B cell (primary cell): Measurements from ENCODE around the gene AKT1. TPM values are rescaled to one million over a fixed set of nuclear protein-coding genes. Genes with fewer than 3 reads are reported as not detected.

Experiments used
- ATAC-seq: fragments of 200-7000 bp; cut with Tn5 transposase; one replicate; pipeline ENCODE4 v1.10.0; 2021; ENCODE audit warnings: low read depth, mild to moderate bottlenecking, moderate number of reproducible peaks, moderate library complexity
- CTCF ChIA-PET: fragments of 350-600 bp; sonication (Branson Sonifier 250); formaldehyde crosslinking; loops from one replicate; lab custom pipeline; 2021; ENCODE audit warnings: antibody characterized with exemption, inconsistent platforms; lab: Charles Lee
- POLR2A ChIA-PET: fragments of 350-600 bp; sonication (Branson Sonifier 250); formaldehyde crosslinking; loops from one replicate; lab custom pipeline; 2021; ENCODE audit warnings: antibody characterized with exemption; lab: Charles Lee
- DNase-seq: peaks from one replicate; pipeline ENCODE4 v3.0.0; 2013
- H2AFZ ChIP-seq: 2 replicates; pipeline ENCODE4 v1.6.1; 2012; ENCODE audit warnings: mild to moderate bottlenecking, low read depth, low read length; ENCODE audit not compliant: insufficient read depth, poor library complexity, severe bottlenecking
- H3K27ac ChIP-seq, 2 donors: 1 replicate in 1 of 2; 2 replicates in 1 of 2; pipeline ENCODE4 v1.5.1; 2012 to 2013; ENCODE audit warnings: low read length in 2 of 2, mild to moderate bottlenecking in 2 of 2, moderate library complexity in 1 of 2
- H3K27me3 ChIP-seq, 4 experiments: fragments of 200-600 bp in 1 of 4; sonication (generic) in 1 of 4; replicated peaks in 1 of 4; 1 replicate in 2 of 4; 2 replicates in 2 of 4; pipeline versions ENCODE4 v1.6.1 to v1.7.0; 2013 to 2016; ENCODE audit warnings: low read length in 3 of 4, mild to moderate bottlenecking in 2 of 4, mixed read lengths in 1 of 4, moderate library complexity in 1 of 4; ENCODE audit not compliant: insufficient read depth in 4 of 4, control insufficient read depth in 3 of 4; ENCODE audit errors: control extremely low read depth in 1 of 4
- H3K36me3 ChIP-seq, 2 experiments: replicated peaks in 1 of 2; 1 replicate in 1 of 2; 2 replicates in 1 of 2; pipeline versions ENCODE4 v1.6.1 to v1.7.1; 2013; ENCODE audit warnings: low read length in 1 of 2; ENCODE audit not compliant: insufficient read depth in 2 of 2, control insufficient read depth in 1 of 2; ENCODE audit errors: control extremely low read depth in 1 of 2, extremely low read depth in 1 of 2
- H3K4me1 ChIP-seq, 2 donors: fragments of 200-600 bp in 1 of 2; sonication (generic) in 1 of 2; 1 replicate in 1 of 2; 2 replicates in 1 of 2; pipeline versions ENCODE4 v1.5.1 to v1.6.1; 2013 to 2017; ENCODE audit warnings: low read length in 2 of 2; ENCODE audit not compliant: control insufficient read depth in 2 of 2, insufficient read depth in 2 of 2
- H3K4me2 ChIP-seq: replicated peaks from 2 replicates; pipeline ENCODE3; 2012; ENCODE audit warnings: mild to moderate bottlenecking, low read depth, low read length; ENCODE audit not compliant: poor library complexity, severe bottlenecking
- H3K4me3 ChIP-seq, 5 experiments: fragments of 200-600 bp in 1 of 5; sonication (generic) in 1 of 5; 1 replicate in 3 of 5; 2 replicates in 2 of 5; pipeline versions ENCODE4 v1.5.1 to v1.7.0; 2011 to 2016; ENCODE audit warnings: low read length in 4 of 5, mild to moderate bottlenecking in 4 of 5, low read depth in 2 of 5, control low read depth in 1 of 5, moderate library complexity in 1 of 5; ENCODE audit not compliant: insufficient read depth in 1 of 5; ENCODE audit errors: control extremely low read depth in 1 of 5, extremely low read depth in 1 of 5
- H3K79me2 ChIP-seq: fragments of 200-600 bp; sonication (generic); one replicate; pipeline ENCODE4 v1.6.0; 2016; ENCODE audit warnings: low read length; ENCODE audit not compliant: control insufficient read depth, insufficient read depth
- H3K9ac ChIP-seq: fragments of 200-600 bp; sonication (generic); 2 replicates; pipeline ENCODE4 v1.6.1; 2017; ENCODE audit warnings: mild to moderate bottlenecking, low read length, moderate library complexity
- H3K9me3 ChIP-seq, 3 donors: one replicate each; pipeline versions ENCODE4 v1.6.1 to v1.7.1; 2013; ENCODE audit warnings: low read length in 2 of 3; ENCODE audit not compliant: control insufficient read depth in 2 of 3, insufficient read depth in 1 of 3; ENCODE audit errors: control extremely low read depth in 1 of 3
- H4K20me1 ChIP-seq: 2 replicates; pipeline ENCODE4 v1.6.0; 2012; ENCODE audit warnings: mild to moderate bottlenecking, low read length; ENCODE audit not compliant: insufficient read depth, control insufficient read depth, poor library complexity, severe bottlenecking
- H3K27ac Mint-ChIP-seq: one replicate; pipeline ENCODE4 v1.8.0; 2021; ENCODE audit warnings: mixed read lengths
- H3K27me3 Mint-ChIP-seq: one replicate; pipeline ENCODE4 v1.8.0; 2021; ENCODE audit warnings: mixed read lengths
- H3K4me1 Mint-ChIP-seq: one replicate; pipeline ENCODE4 v1.8.0; 2021; ENCODE audit warnings: mixed read lengths
- H3K4me3 Mint-ChIP-seq: one replicate; pipeline ENCODE4 v1.8.0; 2021; ENCODE audit warnings: mixed read lengths
- H3K9me3 Mint-ChIP-seq: one replicate; pipeline ENCODE4 v1.8.0; 2022; ENCODE audit warnings: mixed read lengths; ENCODE audit not compliant: insufficient read depth
- EZH2 ChIP-seq: IDR thresholded peaks from 2 replicates; pipeline ENCODE4 v1.6.1; 2012; ENCODE audit warnings: borderline replicate concordance, low read depth, mild to moderate bottlenecking, moderate library complexity, low read length; ENCODE audit not compliant: insufficient read depth, poor library complexity, severe bottlenecking
- WGBS: methylation state at CpG from one replicate; pipeline ENCODE4 v1.1.5; 2013; ENCODE audit warnings: missing lambda C conversion rate; ENCODE audit not compliant: insufficient coverage; 5-methylcytosine and 5-hydroxymethylcytosine counted together
- intact Hi-C: fragments of 100-400 bp; cut with micrococcal nuclease; formaldehyde crosslinking; loops from one replicate; pipeline ENCODE4 v1.10.0; 2022
- polyA plus RNA-seq: library from polyadenylated mRNA; depleted of rRNA; stranded (reverse); fragments of >200 nt; gene quantifications from 2 replicates; pipeline ENCODE4 v1.2.3, GENCODE V29; 2012
- total RNA-seq, 2 donors: library from RNA; stranded (reverse); fragments of 120-200 nt in 1 of 2; gene quantifications; 1 replicate in 1 of 2; 2 replicates in 1 of 2; pipeline versions ENCODE4 v1.2.3 to v1.2.4, GENCODE V29; 2013 to 2022
- TF ChIP-seq, protein P1 (sequence below): fragments of 200-600 bp; IDR thresholded peaks from one replicate; pipeline ENCODE4 v1.8.0; 2022; ENCODE audit warnings: antibody characterized with exemption, mild to moderate bottlenecking

Gene AKT1
- total and polyA plus RNA-seq, 2 donors (not counting 1 experiment from before 2014, with no cell fraction given), result 71.1 to 90.1 TPM

DNA sequence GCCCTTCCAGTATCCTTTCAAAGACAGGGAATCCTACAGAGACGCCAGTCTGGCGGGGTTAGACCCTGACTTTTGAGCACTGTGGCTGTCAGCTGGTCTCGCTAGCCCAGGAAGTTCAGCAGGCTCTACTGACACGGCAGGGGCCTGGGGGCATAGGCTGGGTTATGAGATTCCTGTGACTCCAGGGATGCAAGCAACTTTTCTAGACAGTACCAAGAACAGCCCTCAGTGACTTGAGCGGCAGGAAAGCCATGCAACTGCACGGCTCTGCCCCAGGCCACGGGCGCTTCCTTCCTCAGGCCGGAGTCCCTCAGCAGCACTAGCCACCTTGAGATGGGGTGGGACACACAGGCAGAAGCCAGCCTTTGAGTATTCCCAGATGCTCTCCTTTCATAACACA is 47.7 kb downstream of the AKT1 start:
- DNase-seq, result no peak
- Histone ChIP-seq H3K27me3 (no peaks in the 10 kb centered on the region), H3K4me2 (no peak overlapping the region), H4K20me1 (no peaks in the 10 kb centered on the region), H3K4me1 (peaks cover 6 to 10% of the 10 kb centered on the region in 2 donors), H2AFZ (no peak overlapping the region), H3K9ac (no peak overlapping the region), H3K27ac (no peak overlapping the region), H3K79me2 (peaks cover 7% of the 10 kb centered on the region), H3K4me3 (no peak overlapping the region), H3K9me3 (peaks cover 0 to 10% (median 0%) of the 10 kb centered on the region in 3 donors), H3K36me3 (no peaks in the 10 kb centered on the region)
- intact Hi-C loops, result no loop called here
- no peak for ATAC-seq
- no peak for TF ChIP-seq EZH2
- TF ChIP-seq, protein P1, sequence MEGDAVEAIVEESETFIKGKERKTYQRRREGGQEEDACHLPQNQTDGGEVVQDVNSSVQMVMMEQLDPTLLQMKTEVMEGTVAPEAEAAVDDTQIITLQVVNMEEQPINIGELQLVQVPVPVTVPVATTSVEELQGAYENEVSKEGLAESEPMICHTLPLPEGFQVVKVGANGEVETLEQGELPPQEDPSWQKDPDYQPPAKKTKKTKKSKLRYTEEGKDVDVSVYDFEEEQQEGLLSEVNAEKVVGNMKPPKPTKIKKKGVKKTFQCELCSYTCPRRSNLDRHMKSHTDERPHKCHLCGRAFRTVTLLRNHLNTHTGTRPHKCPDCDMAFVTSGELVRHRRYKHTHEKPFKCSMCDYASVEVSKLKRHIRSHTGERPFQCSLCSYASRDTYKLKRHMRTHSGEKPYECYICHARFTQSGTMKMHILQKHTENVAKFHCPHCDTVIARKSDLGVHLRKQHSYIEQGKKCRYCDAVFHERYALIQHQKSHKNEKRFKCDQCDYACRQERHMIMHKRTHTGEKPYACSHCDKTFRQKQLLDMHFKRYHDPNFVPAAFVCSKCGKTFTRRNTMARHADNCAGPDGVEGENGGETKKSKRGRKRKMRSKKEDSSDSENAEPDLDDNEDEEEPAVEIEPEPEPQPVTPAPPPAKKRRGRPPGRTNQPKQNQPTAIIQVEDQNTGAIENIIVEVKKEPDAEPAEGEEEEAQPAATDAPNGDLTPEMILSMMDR, result no peak
- no peak overlapping the region for H3K27ac Mint-ChIP-seq
- 82% methylated on average over 9 of the region's 9 CpGs for WGBS
- no peaks in the 10 kb centered on the region for H3K9me3 Mint-ChIP-seq
- POLR2A ChIA-PET, result no interaction called here
- H3K27me3 Mint-ChIP-seq, result no peaks in the 10 kb centered on the region
- peaks cover 9% of the 10 kb centered on the region for H3K4me1 Mint-ChIP-seq
- H3K4me3 Mint-ChIP-seq, result no peak overlapping the region
- CTCF ChIA-PET, result no interaction called here

- ATAC-seq, result no peak
- H3K27ac ChIP-seq, result no peak overlapping the region
- H3K4me3 ChIP-seq, result no peak overlapping the region
- POLR2A ChIA-PET, result no interaction called here
- H3K4me1 ChIP-seq, result peaks cover 4 to 6% of the 10 kb centered on the region in 2 donors
- intact Hi-C loops, result no loop called here
- CTCF ChIA-PET, result no interaction called here
- H3K36me3 ChIP-seq, result no peaks in the 10 kb centered on the region
- no peak overlapping the region for H2AFZ ChIP-seq
- no peak overlapping the region for H3K9ac ChIP-seq
- Mint-ChIP-seq H3K27ac (no peak overlapping the region), H3K9me3 (no peaks in the 10 kb centered on the region), H3K27me3 (no peaks in the 10 kb centered on the region), H3K4me1 (peaks cover 3% of the 10 kb centered on the region), H3K4me3 (no peak overlapping the region)
- no peaks in the 10 kb centered on the region for H4K20me1 ChIP-seq
- H3K27me3 ChIP-seq, result no peaks in the 10 kb centered on the region
- H3K4me2 ChIP-seq, result no peak overlapping the region
- H3K9me3 ChIP-seq, result peaks cover 0 to 7% (median 0%) of the 10 kb centered on the region in 3 donors
- WGBS, result 85% methylated on average over 2 of the region's 7 CpGs
- no peak for DNase-seq
- H3K79me2 ChIP-seq, result peaks cover 4% of the 10 kb centered on the region
- TF ChIP-seq, protein P1, result no peak
- TF ChIP-seq EZH2, result no peak
Observed at GRCh38 chr14:104746934-104747481, 48.5 kb downstream of the AKT1 start.
